GM19324 (cell line): ENCODE measurements around the gene CADPS2.

Source experiments
- ATAC-seq: cut with Tn5 transposase; IDR thresholded peaks from one replicate; pipeline ENCODE4 v1.9.1; 2021; ENCODE audit warnings: mild to moderate bottlenecking, moderate library complexity; ENCODE audit not compliant: unreplicated experiment, low FRiP score

CADPS2 gene

DNA sequence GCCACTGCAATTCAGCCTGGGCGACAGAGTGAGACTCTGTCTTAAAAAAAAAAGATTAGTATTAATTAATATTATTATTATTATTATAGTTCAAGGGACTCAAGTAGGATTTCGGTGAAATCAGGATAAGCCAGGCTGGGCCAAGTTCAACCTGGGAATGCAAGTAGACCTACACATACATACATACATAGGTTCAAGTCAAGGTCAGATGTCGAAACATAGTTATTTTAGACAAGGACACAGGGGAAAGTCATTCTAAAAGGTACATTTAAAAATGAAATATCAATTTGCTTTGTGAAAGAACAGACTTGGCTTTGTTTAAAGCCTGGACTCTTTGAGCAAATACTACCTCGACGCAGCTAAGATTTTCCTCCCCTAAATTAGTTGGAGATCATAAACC is 336.7 kb downstream of the CADPS2 start:
- no peak for ATAC-seq

DNA sequence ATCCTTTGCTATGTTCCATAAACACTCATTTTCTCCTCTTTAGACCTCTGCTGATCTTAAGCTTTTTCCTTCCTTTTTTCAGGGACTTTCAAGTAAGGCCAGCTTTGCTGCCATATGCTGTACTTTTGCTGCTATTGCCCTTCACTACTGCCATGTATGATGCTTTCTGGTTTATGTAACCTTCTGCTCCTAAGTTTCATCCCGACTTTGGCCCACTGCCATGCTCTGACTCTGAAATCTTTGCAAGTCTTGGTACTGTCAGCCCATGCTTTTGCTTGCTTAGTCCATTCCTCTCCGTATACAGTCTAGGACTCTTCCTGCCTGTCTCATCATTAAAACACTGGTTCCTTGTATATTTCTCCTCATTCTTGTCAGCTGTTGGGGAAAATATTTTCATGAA is 339.8 kb downstream of the CADPS2 start:
- no peak for ATAC-seq

DNA sequence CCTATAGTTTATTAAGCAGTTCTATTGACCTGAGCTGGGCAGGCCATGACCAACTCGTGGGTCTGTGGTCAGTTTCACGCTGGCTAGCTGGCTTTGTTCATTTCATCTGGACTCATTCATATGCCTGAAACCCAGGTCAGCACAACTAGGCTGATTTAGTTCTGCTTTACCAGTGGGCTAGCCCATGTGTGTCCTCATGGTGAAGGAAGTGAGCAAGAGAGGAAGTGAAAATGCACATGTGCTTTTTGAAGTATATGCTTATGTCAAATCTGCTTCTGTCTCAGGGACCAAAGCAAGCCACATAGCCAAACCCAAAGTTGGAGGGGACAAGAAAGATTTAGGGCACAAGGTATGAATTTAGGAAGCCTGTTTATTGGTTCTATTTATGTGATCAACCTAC is 341.8 kb downstream of the CADPS2 start:
- peak; percentile 81 for ATAC-seq

DNA sequence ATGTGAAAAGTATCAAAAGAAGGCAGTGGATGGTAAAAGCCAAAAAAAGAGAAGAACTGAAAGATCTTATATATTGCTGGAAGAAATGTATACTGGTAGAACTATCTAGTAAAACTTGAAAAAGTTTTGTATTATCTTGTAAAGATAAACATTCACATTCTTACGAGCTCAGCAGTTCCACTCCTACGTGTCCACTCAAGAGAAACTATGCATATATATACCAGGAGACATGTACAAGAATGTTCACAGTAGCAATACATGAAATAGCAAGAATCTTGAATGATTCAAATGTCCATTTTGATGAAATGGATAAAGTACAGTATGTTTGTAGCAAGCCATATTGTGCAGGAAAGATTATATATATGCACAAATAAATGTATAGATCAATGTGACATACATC is 342.4 kb downstream of the CADPS2 start:
- ATAC-seq = peak; percentile 4

DNA sequence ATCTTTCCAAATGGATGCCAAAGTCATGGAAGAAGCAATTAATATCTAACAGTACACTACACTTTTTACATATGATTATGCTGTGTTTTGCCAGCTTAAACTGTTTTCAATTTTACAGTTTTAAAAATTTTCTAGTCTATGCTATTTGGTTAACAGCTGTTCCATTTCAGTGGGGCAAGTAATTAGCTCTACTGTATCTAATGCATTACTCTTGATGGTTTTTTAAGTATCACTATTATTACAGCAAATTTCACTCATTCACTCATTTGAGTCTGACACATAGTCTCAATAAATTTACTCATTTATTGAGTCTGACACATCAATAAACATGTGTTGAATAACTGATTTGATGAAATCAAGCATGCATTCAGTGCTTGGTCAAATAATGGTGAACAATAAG is 343.1 kb downstream of the CADPS2 start:
- no peak for ATAC-seq

DNA sequence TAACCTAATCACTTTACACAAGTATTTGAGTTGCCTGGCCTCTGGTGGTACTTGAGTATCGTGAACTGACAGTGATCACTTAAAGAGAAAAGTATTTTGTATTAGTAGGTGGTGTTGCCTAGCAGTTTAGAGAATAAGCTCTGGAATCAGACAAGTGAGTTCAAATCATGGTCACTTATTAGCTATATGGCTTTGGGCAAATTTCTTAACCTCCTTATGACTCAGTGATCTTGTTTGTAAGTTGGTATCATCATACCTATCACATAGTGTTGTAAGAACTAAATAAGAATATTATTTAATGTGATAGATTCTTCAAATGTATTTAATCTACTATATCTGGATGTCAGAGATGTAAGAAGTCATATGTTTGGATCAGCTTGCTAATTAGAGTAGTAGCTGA is 351.2 kb downstream of the CADPS2 start:
- ATAC-seq = no peak

DNA sequence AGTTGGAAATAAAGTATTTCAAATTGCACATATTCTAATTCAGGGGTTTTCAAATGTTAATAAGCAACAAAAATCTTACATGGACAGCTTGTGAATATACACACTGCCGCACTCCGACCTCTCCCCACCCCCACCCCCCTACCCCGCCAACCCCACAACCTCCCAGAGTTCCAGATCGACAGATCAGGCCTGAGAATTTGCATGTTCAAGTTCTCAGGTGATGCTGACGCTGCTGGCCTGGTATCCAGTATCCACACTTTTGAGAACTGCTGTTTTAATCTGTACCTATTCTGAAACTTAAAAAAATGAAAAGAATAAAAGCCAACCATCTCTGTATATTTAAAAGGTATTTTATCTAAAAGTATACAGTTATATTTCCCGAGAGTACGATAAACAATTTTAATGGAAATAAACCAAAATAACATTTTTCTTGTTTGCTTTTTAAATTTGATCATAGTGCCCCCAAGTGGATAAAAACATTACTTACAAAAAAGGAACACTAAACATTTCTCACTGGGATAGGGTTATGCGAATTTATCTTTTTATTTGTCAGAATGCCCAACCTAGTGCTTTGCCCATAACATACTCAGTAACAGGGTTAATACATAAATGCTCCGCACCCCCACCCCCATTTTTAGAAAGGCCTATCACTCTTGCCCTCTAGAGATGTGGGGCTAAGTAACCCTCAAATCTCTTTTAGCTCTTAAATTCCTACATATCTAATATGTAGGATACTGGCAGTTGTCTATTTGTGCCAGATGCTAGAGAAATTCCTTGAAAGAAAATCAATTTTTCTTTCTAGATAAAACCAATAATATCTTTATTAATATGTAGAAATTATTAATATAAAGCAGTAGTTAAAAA is 353.6 kb downstream of the CADPS2 start:
- no peak for ATAC-seq

DNA sequence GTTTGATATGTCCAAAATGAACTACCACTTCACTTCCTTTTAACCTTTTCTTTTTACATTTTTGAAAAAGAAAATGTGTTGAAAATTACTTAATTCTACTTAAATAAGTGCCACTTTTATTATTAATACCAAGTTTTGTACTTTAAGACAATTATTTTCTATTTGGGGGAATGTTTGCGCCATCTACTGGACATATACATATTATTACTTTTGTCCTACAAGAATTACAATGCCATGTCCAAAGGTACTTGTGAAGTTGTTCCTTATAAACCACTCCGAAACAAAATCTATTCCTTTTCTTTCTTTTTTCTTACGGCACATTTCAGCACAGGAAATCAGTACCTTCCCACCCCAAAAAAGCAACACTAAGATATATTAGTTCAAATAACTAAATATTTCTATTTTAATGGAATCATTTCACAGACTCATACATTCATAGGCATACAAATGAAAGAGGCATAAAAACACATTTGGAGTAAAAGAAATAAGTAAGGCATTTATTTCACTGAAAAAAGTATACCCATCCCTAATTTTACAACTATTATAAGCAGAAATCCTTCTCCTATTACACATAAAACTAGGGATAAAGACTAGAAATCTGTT is 357.3 kb downstream of the CADPS2 start:
- no peak for ATAC-seq

DNA sequence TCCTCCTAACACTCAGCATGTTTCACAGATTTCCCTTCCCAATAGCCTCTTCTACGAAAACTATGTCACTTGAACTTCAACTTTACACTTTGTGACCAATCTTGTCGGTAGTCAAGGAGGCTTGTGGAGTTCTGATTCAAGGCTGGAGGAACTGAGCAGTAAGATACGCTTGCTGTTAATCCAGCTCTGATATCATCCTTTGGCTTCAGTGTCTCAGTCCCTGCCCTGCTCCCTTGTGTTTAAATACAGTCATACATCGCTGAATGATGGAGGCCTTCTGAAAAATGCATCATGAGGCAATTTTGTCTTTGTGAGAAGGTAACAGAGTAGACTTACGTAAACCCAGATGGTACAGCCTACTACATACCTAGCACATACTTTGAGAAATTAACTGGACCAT is 360.9 kb downstream of the CADPS2 start:
- ATAC-seq = no peak

DNA sequence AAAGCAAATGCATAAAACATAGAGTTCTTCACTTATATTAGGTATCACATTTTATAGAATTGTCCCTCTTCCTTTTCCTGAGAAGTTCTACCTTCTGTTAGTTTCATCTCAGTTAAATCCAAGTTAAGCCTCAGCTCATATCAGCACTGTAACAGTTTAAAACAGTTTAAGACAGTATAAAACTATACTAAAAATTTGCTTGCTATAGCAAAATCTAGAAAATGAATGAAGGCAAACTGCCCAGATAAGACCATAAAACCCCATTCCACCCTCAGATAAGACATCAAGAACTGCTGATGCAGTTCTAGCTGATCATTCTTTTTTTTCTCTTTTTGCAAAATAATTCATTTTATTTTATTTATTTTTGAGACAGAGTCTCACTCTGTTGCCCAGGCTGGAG is 364.5 kb downstream of the CADPS2 start:
- ATAC-seq = no peak

DNA sequence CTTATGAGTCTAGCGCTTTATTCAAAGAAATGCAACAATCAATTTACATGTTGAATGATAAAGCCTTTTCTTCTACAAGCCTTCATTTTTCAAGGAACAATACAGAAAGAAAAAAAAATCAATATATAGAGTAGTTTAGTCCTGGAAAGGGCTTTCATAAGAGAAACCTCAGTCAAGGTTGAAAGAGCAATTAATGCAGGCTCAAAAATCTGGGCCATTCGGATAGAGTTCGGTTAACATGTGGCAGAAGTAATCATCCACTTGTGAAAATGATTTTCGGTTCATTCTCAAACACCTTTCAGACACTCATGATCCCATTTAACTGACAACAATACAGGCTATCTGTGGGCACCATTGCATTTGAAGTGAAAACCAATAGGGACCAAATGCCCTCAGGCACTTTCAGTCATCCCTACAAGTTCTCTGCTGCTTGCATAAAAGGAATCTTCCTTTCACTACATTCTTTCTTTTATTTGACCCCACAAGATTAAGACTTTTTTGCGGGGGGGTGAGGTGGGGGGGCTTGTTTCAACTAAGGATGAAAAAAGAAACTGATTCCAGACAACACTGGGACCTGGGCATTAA is 365.2 kb downstream of the CADPS2 start:
- no peak for ATAC-seq

DNA sequence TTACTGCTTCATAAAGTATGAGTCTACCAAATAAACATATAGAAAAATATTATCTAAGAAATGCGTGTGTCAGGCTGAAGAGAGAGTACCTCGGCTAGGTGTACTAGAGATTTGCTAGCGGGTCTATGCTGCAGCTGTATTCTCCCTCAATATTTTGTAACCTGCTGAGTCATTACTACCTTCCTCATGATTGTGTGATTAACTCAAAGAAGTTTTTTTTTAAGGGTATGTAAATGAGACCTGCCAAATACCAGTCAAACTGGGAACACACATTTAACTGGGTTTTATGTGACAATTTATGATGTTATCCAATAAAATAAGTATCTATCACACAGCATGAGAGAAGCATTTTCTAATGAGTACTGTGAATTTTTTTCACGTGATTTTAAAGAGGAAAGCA is 367.8 kb downstream of the CADPS2 start:
- ATAC-seq = no peak

DNA sequence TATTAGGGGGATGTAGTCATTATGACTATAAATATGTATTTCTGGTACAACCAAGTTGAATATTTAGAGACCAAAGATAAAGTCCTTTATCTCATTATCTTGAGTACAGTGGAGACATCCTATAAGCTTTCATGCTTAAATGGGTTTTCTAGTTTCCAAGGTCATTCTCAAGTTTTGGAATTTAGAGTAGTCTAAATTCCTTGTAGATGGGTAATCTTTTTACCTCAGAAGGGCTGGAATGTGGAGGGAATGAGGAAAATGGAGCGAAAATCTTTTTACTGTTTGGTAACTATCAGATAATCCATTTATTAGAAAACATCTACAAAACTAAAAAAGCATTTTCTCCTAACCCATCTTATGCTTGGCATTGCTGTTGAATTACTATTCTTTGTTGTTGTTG is 368.7 kb downstream of the CADPS2 start:
- no peak for ATAC-seq

DNA sequence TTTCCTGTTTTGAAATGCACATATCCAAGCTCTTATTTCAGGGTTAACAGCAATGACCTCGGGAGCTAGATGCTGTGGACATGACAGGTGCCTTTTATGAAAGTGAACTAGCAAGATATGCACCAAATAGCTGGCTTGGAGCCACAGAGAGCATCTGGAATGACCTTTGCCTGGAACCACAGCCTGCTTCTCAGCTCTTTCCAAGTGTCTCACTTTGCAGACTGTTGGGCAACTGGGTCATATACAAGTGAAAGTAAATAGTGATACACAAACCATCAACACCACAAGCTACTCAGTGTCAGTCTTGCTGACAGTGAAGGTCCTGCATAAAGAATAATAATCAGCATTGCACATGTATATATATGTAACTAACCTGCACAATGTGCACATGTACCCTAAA is 370.9 kb downstream of the CADPS2 start:
- no peak for ATAC-seq

DNA sequence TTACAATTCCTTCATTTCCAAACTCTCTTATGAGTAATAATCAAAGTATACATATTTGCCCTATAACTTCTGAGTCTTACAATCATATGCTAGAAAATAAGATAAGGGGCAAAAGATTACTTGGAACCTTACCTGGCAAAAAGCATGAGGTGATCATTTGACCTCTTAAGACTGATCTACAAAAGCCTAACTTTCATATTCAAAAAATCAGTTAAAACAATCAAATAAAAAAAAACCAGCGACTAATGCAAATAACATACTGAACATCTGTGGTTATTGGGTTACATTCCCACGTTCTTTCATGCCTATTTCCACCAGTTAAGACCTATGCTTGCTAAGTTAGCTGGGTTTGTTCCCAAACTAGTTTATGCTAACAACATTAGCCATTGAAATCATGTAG is 375.0 kb downstream of the CADPS2 start:
- ATAC-seq = no peak

DNA sequence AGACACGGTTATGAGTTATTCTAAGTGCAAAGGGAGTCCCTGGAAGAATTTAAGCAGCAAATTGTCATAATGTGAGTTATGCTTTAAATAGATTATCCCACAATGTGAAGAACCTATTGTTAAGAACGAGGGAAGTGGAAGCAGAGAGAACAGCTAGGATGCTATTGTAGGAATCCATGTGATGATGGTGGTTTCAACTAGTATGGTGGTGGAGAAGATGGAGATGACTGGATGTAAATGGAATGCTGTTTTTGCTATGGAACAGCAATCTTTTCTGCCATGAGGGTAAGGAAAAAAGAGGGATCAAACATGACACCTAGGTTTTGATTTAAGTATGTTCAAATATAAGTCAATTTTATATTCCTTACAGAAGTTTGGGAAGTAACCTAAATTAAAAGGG is 378.7 kb downstream of the CADPS2 start:
- no peak for ATAC-seq

DNA sequence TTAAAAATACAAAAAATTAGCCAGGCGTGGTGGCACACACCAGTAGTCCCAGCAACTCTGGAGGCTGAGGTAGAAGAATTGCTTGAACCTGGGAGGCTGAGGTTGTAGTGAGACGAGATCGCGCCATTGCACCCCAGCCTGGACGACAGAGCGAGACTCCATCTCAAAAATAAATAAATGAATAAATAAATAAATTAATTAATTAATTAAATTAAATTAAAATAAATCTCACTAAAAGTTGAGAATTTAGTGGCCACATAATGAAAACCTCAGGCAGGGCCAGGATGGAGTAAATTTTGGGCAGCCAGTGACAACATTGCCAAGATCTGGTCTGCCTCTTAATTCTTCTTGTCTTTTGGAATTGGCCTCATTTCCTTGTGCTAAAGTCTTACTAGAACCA is 394.3 kb downstream of the CADPS2 start:
- ATAC-seq = no peak

DNA sequence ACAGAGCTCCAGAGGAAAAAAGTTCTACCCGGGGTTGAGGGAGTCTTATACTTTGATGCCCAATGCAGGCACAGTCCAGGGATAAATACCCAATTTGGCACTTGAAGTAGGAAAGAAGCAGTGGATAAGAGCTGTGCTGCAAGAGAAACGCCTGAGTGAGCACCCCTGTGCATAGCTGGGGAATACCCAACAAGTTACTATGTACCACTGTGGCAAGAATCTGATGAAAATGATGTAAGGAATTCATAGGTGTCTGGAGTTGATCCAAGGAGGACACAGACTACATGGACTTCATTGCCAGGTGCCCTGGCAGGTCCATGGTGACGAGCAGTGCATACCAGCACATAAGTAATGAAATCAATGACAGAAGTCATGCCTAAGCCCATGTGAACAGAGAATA is 398.0 kb downstream of the CADPS2 start:
- ATAC-seq = no peak

DNA sequence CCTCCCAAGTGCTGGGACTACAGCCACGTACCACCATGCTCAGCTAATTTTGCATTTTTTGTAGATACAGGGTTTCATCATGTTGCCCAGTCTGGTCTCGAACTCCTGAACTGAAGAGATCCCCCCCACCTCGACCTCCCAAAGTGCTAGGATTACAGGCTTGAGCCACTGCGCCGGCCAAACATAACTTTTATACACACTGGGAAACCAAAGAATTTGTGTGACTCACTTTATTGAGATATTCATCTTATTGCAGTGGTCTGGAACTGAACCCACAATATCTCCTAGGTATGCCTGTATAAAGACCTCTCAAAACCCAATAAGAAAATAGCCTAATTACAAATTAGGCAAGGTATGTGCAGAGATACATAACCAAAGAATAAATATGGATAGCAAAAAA is 399.1 kb downstream of the CADPS2 start:
- no peak for ATAC-seq

DNA sequence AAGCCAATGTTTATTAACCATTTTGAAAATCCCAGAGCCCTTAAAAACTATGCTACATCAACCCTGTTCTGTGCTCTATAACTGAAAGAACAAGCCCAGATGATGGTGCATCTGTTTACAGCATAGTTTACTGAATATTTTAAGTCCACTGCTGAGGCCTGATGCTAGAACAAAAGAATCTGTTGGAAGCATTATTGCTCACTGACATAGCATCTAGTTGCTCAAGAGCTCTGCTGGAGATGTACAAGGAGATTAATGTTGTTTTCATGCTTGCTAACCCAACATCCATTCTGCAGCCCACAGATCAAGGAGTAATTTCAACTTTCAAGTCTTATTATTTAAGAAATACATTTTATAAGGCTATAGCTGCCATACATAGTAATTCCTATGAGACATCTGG is 400.4 kb downstream of the CADPS2 start:
- ATAC-seq = no peak

DNA sequence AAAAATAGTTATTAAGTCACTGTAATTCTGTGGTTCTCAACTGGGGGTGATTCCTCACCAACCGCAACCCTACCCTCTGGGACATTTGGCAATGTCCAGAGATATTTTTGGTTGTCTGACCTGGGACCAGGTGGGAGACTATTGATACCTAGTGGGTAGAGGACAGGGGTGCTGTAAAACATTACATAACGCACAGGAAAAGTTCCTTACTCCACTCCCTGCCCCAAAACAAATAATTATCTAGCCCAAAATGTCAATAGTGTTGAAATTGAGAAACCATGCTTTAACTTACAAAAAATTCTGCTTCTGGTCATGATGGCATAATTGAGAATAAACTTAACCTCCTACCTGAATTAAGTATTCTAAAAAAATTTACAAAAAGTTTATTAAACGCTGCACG is 404.0 kb downstream of the CADPS2 start:
- ATAC-seq = no peak

DNA sequence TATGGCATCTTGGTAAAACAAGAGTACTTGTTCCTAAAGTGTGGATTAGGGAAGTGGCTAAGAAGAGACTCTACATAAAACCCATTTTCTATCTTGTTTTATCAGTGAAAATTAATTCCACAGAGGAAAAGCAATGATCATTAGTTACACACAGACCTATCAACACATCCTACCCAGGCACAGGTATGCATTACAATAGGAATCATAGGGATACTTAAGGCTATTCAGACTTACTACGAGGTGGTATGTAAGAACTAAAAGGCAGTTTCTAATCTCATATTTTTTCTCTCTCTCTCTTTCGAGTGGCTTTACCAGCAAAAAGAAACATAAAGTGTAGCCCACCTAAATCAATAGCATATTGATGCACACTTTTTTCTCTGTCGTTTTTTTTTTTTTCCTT is 415.4 kb downstream of the CADPS2 start:
- ATAC-seq = no peak
